MCF 10A (cell line): Measurements from ENCODE around the gene GAL3ST2. TPM values are rescaled to one million over a fixed set of nuclear protein-coding genes. Genes with fewer than 3 reads are reported as not detected.
"Not testable (repeated sequence)": the region's sequence is repeated elsewhere in the genome, so short reads cannot be mapped to it uniquely, and the experiment has no call there.

Source experiments
- BruUV-seq: library from RNA; stranded (reverse); fragments of 400-500 nt; replicated peaks from 2 replicates; lab custom pipeline; 2021; lab: Mats Ljungman, UMichigan
- CTCF ChIA-PET: fragments of 300-600 bp; sonication (Branson Sonifier 250); formaldehyde crosslinking; extraction: SDS; loops from one replicate; lab custom pipeline; 2021; ENCODE audit warnings: antibody characterized with exemption, inconsistent platforms; lab: Yijun Ruan, JAX
- POLR2A ChIA-PET: fragments of 300-600, 350-650 bp; sonication (Branson Sonifier 250); formaldehyde crosslinking; extraction: SDS; loops from one replicate; lab custom pipeline; 2020; ENCODE audit warnings: antibody characterized with exemption, inconsistent platforms; lab: Yijun Ruan, JAX
- DNase-seq: peaks from one replicate; pipeline ENCODE4 v3.0.0-alpha.2; 2018; ENCODE audit not compliant: unreplicated experiment
- H3K27ac Mint-ChIP-seq: one replicate; pipeline ENCODE4 v1.8.0; 2022; ENCODE audit warnings: mild to moderate bottlenecking, low read depth, mixed read lengths; ENCODE audit not compliant: unreplicated experiment
- H3K27me3 Mint-ChIP-seq: one replicate; pipeline ENCODE4 v1.8.0; 2022; ENCODE audit warnings: mixed read lengths; ENCODE audit not compliant: insufficient read depth, unreplicated experiment
- H3K36me3 Mint-ChIP-seq: one replicate; pipeline ENCODE4 v1.8.0; 2022; ENCODE audit warnings: mild to moderate bottlenecking, moderate library complexity, mixed read lengths; ENCODE audit not compliant: insufficient read depth, unreplicated experiment
- H3K4me1 Mint-ChIP-seq: one replicate; pipeline ENCODE4 v1.8.0; 2022; ENCODE audit warnings: mixed read lengths; ENCODE audit not compliant: insufficient read depth, unreplicated experiment
- H3K4me3 Mint-ChIP-seq: one replicate; pipeline ENCODE4 v1.8.0; 2022; ENCODE audit warnings: mild to moderate bottlenecking, moderate library complexity, mixed read lengths; ENCODE audit not compliant: unreplicated experiment
- H3K9me3 Mint-ChIP-seq: one replicate; pipeline ENCODE4 v1.8.0; 2022; ENCODE audit warnings: mixed read lengths; ENCODE audit not compliant: unreplicated experiment
- CTCF ChIP-seq: fragments of 200-600 bp; IDR thresholded peaks from one replicate; pipeline ENCODE4 v1.8.0; 2022; ENCODE audit warnings: antibody characterized with exemption, mild to moderate bottlenecking; ENCODE audit not compliant: unreplicated experiment
- intact Hi-C: fragments of 100-400 bp; cut with micrococcal nuclease; formaldehyde crosslinking; loops from 2 replicates; pipeline ENCODE4 v1.14.1; 2022
- total RNA-seq: library from RNA; stranded (reverse); gene quantifications from 2 replicates; pipeline ENCODE4 v1.2.3, GENCODE V29; 2022

GAL3ST2 gene
- total RNA-seq, 1 experiment from 2014 or later, result not detected

GRCh38 chr2:241815477-241816430, 39.1 kb downstream of the GAL3ST2 start:
- Mint-ChIP-seq H3K27ac (no peak overlapping the region), H3K36me3 (no peaks in the 10 kb centered on the region), H3K4me3 (no peak overlapping the region), H3K4me1 (no peaks in the 10 kb centered on the region), H3K27me3 (peaks cover 11% of the 10 kb centered on the region), H3K9me3 (no peaks in the 10 kb centered on the region)
- TF ChIP-seq CTCF, result no peak
- POLR2A ChIA-PET, result no interaction called here
- CTCF ChIA-PET, result interaction anchor here (0.5 kb wide), 1 partner anchor 161 kb away, joined by 3 read pairs; no protein-coding TSS in a partner anchor
- intact Hi-C loops, result no loop called here
- no peak for DNase-seq
- BruUV-seq, result no TSS peak

- Mint-ChIP-seq H3K4me1 (no peaks in the 10 kb centered on the region), H3K9me3 (no peaks in the 10 kb centered on the region), H3K4me3 (no peak overlapping the region), H3K36me3 (no peaks in the 10 kb centered on the region), H3K27ac (no peak overlapping the region), H3K27me3 (peaks cover 11% of the 10 kb centered on the region)
- ChIA-PET CTCF (no interaction called here), POLR2A (no interaction called here)
- no peak for DNase-seq
- intact Hi-C loops, result no loop called here
- no TSS peak for BruUV-seq
- TF ChIP-seq CTCF, result no peak
These were observed 40.0 kb downstream of the GAL3ST2 start for GRCh38 chr2:241816431-241817121.

GRCh38 chr2:241817126-241817820, 40.7 kb downstream of the GAL3ST2 start:
- DNase-seq, result no peak
- Mint-ChIP-seq H3K9me3 (no peaks in the 10 kb centered on the region), H3K27ac (no peak overlapping the region), H3K4me3 (no peak overlapping the region), H3K27me3 (peaks cover 14% of the 10 kb centered on the region), H3K4me1 (no peaks in the 10 kb centered on the region), H3K36me3 (no peaks in the 10 kb centered on the region)
- ChIA-PET POLR2A (no interaction called here), CTCF (interaction anchor here (0.7 kb wide), 1 partner anchor 206 kb away, joined by 6 read pairs; no protein-coding TSS in a partner anchor)
- no peak for TF ChIP-seq CTCF
- BruUV-seq, result no TSS peak
- intact Hi-C loops, result no loop called here

GRCh38 chr2:241817821-241818215, 41.2 kb downstream of the GAL3ST2 start:
- H3K27ac Mint-ChIP-seq, POLR2A ChIA-PET, BruUV-seq, H3K36me3 Mint-ChIP-seq, H3K9me3 Mint-ChIP-seq, intact Hi-C loops, H3K4me3 Mint-ChIP-seq, DNase-seq, H3K4me1 Mint-ChIP-seq: not testable (repeated sequence)
- H3K27me3 Mint-ChIP-seq, result peaks cover 19% of the 10 kb centered on the region
- CTCF ChIA-PET, result interaction anchor here (0.7 kb wide), 1 partner anchor 205 kb away, joined by 6 read pairs; no protein-coding TSS in a partner anchor
